OCI-M2 (cell line): Measurements from ENCODE around the gene TMOD1.
"Not testable (repeated sequence)": the region's sequence is repeated elsewhere in the genome, so short reads cannot be mapped to it uniquely, and the experiment has no call there.

ENCODE experiments used
- DNase-seq: peaks from one replicate; lab custom pipeline; 2025; ENCODE audit not compliant: unreplicated experiment; lab: John Stamatoyannopoulos, UW

TMOD1 gene

DNA sequence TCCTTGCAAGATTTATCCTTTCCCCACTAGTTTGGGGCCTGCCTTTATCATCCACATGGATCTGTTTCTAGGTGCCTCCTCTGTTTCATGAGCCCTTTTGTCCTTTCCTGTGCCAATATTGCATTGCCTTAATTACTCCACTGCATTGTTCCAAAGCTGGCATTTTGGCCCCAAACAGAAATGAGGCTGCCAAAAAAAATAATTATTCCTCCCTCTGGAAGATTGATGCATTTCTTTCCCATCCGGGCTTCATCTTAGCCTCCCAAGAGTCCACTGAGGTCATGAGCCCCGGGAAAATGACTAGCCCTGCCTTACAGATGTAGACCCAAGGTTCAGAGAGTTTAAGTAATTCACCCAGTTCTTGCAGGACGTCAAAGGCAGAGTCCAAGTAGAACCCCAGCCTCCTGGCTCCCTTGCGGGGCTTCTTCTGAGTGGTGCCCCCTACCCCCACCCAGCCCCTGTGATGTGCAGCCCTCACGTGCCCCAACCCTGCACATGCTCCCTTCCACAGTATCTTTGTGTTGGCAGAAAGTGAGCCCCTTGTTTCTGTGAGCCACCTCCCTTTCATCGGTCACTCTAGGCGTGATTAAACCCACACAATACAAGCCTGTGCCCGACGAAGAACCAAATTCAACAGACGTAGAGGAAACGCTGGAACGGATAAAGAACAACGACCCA lies 62.1 kb downstream of the TMOD1 start:
- no peak for DNase-seq

DNA sequence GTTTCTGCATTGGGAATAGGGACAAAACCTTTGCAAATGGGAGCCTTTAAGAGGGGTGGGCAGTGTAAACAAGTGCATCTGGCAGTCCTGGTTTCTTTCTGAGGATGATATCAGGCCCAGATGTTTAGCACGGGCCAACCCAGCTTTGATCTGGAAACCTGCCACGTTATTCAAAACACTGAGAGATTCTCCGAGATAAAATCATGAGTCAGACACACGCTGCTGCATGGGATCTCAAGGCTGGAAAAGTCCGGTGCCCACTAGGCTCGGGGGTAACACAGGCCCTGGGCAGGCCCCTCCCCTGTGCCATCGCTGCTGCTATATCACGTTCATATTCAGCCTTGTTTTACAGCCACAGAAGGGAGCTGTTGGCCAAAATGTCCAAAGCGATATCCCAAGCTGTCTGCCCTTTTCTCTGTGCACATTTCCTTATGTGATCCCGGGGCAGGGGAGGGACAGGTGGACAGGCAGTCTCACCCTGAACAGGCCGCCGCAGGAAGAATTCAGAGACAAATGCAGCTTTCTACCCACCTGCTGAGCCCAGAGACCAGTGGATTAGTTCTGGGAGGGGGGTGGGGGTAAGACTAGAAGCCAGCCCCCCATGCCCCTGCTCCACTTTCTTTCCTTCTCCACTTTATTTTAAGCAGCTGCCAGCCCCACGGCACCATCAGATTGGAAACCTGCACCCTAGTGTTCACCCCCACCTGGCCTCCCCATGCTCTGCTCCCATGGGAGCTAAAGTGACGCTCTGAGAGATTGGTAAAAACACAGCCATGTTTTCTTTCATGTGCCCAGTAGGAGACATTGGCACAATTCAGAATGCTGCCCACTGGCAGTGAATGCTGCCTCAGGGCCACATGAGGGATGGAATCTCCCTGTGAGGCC lies 63.1 kb downstream of the TMOD1 start:
- DNase-seq = no peak

DNA sequence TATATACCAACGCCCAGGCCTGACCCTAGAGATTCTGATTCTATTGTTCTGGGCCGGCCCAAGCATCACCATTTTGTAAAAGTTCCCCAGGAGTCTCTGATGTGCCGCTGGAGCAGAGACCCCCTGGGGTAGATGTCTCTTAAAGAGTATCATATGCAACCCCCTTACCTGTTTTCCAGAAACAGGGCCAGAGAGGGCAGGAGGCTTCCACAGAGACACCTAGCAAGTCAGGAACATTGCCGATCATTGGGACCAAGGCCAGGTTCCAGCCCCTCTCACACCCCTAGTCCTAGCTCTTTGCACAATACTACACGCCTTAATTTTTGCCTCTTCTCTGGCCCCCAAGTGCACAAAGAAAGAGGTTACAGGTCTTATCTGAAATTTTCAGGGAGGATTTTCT lies 63.8 kb downstream of the TMOD1 start:
- DNase-seq = no peak

DNA sequence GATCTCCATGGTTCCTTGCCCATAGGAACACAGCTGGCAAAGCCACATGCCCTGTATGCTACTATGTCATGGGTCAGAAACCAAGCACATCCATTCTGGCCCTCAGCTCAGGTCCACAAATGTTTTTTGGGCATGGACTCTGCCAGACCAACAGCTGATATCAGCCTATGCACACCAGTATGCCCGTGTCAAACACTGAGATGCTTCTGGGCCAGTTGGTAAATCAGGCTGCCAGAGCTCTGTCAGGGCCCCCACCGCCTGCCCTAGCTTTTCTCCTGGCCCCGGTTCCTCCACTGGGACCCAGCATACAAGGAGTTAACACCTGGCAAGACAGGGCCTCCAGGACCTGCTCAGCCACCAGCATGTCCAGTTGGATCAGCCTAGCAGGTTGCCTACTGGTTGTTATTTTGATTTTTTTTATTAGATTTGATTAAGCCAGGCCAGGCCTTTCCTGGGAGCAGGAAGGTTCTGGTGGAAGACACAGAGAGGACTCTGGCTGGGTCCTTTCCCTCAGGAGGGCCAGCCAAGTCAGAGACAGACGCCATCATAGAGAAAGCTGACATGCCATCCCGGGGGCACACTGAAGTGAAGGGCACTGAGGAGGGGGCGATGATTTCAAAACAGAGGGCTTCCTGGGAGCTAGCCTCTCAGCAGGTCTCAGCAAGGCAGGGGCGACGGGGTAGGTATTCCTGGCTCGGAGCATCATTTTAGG lies 65.9 kb downstream of the TMOD1 start:
- DNase-seq = no peak

DNA sequence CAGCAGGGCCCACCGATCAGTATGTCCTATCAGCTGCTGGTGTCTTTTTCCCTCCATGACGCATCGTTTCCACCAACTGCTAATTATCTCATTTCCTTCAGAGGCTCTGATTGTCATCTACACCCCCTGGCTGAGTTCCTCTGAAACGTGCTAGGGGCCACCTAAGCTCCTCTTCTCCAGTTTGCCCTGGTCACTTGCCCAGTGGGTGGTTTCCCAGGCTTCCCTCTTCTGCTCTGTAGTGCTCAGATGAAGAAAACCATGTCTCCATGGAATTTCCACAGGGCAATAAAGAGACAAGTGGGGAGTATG lies 66.4 kb downstream of the TMOD1 start:
- DNase-seq = no peak

DNA sequence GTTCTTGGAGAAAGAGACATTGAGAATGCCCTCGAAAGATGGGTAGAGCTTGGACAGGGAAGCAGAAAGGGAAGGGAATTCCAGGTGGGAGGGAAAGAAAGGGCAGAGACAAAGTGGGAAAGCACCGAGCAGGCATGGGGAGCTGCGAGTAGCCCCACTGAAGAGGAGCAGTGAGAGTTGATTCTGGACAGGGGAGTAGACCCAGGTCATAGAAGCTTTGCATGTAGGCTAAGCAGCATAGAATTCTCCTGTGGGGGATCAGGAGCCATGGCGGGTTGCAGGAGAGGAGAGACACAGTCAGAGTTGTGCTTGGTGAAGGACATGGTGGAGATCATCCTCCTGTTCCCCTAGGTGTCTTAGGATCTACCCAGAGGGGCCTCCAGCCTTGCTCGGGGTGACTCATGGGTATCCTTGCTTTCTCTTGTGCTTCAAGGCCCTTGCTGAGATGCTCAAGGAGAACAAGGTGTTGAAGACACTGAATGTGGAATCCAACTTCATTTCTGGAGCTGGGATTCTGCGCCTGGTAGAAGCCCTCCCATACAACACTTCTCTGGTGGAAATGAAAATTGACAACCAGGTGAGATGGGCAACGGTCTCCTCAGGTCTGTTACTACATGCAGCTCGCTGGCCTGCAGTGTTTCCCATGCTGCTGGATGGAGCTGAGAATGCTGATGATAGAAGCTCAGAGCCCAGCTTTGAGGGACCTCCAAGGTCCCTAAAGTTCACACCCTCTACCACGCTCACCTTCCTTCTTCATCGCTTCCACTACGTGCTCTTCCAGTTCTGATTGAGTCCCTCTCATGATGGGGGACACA lies 67.2 kb downstream of the TMOD1 start:
- DNase-seq = no peak

DNA sequence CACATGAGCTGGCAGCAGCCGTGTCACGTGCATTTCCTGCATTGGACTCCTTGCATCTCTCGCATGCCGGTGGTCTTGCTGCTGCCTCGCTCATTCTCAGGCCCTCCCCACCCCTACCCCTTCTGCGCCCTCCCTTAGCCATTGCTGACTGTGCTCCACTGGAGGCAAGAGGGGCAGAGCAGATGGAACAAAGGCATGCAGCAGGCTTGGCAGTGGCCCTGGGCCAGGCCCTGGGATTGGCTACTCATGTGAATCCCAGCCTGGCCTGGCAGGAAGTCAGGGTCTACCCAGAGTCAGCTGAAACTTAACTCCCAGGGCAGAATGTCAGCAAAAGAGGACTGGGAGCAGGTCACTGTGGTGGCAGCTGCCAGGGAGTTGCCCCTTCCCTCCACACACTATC lies 69.4 kb downstream of the TMOD1 start:
- no peak for DNase-seq

DNA sequence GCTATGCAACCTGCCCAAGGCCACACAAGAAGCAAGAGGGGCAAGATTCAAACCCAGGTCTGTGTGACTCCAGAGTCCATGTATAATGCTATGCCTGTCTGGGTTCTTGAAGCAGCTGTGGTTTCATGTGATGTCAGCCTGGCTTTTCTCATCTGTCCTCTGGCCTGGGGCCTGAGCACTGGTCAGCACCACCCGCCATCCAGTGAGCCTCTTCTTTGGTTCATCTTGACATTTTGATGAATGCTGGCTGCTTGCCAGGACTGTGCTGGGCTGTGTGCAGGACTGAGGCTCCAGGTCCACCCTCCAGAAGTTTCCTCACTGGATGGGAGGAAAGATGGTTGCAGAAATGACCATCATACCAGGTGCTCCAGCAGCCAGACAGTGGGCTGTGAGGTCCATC lies 70.2 kb downstream of the TMOD1 start:
- DNase-seq = no peak

DNA sequence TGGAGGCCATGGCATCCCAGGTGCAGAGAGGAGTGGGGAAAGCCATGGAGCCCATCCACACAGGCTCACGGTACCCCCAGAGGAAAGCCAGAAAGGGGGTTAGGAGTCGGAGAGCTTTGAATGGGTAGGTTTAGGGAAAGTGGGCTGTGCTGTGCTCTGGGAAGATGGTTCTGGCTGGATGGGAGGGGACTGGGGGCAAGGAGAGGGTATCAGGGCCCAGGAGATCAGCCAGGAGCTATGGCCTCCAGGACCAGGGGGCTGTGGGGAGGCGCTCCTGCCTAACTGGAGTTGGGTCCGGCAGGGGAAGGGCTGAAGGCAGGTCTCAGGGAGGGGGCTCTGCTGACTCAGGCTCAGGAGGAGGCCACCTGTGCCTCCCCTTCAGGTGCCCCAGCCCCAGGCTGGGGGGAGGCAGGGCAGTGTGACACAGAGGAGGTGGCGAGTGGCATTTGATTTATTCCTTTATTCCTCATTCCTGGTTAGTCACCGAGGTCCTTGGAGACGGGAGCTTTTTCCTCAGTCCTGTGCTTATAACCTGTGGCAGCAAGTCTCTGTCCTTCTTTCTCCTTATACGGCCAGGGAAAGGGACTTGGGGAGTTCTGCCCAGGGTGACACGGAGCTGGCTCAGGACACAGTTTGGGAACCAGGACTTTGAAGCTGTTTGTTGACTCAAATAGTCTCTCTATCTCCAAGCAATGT lies 70.9 kb downstream of the TMOD1 start:
- no peak for DNase-seq

DNA sequence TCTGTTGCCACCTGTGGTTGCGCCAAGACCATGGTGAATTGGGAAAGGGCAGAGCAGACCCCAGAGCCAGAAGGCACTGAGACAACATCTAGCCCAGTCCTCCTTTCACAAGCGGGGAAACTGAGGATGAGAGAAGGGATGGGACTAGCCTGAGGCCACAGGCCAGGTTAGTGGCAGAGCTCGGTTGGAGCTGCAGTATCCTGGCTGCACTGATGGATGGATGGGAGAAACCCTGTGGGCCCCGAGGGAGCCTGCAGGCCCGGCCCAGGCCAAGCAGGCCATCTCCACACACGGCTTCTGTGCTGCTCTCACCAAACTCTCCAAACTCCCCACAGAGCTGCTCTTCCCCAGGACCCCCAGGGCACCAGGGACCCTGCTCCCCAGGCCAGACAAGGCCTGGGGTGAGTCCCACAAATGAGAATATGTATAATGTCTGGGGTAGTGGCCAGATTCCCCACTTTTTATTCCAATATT lies 71.5 kb downstream of the TMOD1 start:
- DNase-seq = no peak

DNA sequence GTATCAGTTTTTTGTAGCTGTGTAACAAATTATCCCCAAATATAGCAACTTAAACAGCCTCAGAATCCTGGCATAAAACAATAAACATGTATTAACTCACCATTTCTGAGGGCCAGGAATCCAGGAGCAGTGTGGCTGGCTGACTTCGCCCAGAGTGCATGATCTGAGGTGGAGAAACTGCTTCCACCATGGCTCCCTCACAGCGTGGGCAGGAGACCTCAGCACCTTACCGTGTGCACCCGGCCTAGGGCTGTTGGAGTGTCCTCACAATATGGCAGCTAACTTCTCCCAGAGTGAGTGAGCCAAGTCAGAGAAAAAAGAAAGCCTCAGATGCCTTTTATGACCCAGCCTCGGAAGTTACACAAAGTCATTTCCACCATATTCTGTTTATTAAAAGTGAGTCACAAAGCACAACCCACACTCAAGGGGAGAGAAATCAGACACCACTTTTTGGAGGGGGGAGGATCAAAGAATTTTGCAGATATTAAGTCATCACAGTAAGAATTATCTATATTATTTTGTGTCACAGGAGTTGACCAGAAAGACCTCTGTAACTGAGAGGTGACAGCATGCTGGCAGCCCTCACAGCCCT lies 72.1 kb downstream of the TMOD1 start:
- DNase-seq = no peak

DNA sequence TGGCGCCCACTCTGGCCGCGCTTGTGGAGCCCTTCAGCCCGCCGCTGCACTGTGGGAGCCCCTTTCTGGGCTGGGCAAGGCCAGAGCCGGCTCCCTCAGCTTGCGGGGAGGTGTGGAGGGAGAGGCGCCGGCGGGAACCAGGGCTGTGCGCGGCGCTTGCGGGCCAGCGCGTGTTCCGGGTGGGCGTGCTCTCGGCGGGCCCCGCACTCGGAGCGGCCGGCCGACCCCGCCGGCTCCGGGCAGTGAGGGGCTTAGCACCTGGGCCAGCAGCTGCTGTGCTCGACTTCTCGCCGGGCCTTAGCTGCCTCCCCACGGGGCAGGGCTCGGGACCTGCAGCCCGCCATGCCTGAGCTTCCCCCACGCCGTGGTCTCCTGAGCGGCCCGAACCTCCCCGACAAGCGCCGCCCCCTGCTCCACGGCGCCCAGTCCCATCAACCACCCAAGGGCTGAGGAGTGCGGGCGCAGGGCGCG lies 72.7 kb downstream of the TMOD1 start:
- DNase-seq = not testable (repeated sequence)

DNA sequence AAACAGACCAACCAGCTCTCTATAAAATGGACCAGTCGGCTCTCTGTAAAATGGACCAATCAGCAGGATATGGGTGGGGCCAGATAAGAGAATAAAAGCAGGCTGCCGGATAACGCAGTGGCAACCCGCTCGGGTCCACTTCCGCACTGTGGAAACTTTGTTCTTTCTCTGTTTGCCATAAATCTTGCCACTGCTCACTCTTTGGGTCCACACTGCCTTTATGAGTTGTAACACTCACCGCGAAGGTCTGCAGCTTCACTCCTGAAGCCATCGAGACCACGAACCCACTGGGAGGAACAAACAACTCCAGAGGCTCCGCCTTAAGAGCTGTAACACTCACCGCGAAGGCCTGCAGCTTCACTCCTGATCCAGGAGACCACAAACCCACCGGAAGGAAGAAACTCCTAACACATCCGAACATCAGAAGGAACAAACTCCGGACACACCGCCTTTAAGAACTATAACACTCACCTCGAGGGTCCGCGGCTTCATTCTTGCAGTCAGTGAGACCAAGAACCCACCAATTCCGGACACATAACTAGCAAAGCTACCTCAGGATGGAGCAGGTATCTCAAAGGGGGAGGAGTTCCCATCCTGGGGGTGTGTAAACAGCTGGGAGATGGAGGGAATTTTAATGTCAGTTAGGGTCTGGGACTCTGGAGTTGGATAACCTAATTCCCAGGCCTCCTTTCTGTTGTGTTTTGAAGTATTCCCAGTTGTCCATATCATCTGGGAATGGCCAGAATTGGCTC lies 73.6 kb downstream of the TMOD1 start:
- not testable (repeated sequence) for DNase-seq

DNA sequence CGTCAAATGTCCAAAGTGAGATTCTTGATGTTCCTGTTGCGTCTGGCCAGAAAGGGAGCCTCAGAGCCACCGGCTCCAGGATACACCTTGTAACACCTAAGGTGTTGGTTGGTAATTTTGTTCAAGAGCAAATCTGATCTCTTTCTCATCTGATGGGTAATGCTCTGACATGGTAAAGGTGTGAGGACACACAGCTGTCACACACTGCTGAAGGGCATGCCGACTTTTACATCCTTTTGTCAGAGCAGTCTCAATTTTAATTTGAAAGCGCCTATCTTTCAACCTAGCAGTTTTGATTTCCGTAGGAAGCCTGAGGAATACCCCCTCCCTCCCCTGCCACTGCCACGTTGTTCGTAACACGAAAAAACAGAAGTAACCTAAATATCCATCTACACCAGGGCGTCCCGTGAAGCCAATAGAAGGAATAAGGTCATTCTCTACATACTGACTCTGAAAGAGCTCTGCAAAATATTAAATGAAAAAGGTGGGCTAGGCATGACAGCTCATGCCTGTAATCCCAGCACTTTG lies 74.3 kb downstream of the TMOD1 start:
- no peak for DNase-seq

DNA sequence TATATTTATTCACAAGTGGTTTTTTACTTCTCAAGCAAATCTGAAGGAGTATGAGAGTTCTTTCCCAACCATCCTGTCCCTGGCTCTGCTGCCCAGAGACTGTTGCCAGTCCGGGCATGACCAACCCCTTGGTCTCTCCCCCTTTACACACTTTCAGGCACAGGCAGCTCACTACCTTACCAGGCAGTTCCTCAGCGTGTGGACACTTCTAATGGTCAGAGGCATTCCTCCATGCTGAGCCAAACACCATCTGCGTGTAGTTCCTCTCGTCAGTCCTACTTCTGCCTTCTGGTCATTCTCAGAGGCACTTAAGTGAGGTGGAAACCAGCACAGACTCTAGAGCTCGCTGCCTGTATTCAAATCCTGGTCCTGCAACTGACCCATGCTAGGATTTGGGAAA lies 75.6 kb downstream of the TMOD1 start:
- DNase-seq = no peak

DNA sequence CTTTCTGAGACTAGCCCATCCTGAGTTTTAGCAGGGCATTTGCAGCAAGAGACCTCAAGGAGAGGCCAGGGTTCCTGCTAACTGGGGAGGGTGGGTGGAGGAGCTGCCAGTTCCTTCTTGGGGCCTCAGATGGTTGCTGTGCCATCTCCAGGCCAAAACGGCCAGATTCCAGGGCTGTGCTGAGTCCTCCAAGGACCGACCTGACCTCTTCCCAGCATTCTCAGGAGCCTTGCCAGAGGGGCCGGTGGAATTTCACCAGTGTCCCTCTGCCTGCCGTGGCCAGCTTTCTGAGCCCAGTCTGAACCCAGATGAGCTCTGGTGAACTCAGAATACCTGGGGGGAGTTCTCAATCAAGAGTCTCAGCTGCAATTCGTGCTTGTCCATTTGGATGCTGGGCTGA lies 77.4 kb downstream of the TMOD1 start:
- DNase-seq = no peak

DNA sequence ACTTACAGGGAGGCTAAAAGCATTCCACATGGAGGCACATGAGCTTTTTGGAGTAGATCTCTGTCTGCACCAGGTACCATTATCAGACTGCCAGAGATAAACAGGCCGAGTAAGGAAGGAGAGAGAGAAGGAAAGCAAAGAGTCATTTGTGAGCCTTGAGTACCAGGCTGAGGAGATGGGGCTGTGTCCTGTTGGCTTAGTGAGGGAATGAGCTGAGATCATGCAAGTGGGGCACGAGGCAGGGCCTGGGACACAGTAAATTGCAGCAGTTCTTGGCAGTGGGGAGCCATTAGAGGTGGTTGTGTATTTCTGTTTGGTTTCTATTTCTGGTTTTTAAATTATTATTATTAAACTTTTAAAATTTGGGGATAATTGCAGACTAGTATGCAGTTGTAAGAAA lies 78.4 kb downstream of the TMOD1 start:
- no peak for DNase-seq

DNA sequence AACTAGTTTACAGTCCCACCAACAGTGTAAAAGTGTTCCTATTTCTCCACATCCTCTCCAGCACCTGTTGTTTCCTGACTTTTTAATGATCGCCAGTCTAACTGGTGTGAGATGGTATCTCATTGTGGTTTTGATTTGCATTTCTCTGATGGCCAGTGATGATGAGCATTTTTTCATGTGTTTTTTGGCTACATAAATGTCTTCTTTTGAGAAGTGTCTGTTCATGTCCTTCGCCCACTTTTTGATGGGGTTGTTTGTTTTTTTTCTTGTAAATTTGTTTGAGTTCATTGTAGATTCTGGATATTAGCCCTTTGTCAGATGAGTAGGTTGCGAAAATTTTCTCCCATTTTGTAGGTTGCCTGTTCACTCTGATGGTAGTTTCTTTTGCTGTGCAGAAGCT lies 80.1 kb downstream of the TMOD1 start:
- not testable (repeated sequence) for DNase-seq

DNA sequence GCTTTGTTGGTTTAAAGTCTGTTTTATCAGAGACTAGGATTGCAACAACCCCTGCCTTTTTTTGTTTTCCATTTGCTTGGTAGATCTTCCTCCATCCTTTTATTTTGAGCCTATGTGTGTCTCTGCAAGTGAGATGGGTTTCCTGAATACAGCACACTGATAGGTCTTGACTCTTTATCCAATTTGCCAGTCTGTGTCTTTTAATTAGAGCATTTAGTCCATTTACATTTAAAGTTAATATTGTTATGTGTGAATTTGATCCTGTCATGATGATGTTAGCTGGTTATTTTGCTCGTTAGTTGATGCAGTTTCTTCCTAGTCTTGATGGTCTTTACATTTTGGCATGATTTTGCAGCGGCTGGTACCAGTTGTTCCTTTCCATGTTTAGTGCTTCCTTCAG lies 83.3 kb downstream of the TMOD1 start:
- DNase-seq = not testable (repeated sequence)
